HUES64 (cell line): ENCODE data around the gene RSPH3. TPM values are rescaled to one million over a fixed set of nuclear protein-coding genes. Genes with fewer than 3 reads are reported as not detected.

Source experiments
- H3K27ac ChIP-seq: 2 replicates; pipeline ENCODE4 v1.7.0; 2013; ENCODE audit warnings: low read depth, low read length, inconsistent platforms
- H3K27me3 ChIP-seq: 2 replicates; pipeline ENCODE4 v1.6.1; 2013; ENCODE audit warnings: mild to moderate bottlenecking, low read length; ENCODE audit not compliant: insufficient read depth
- H3K36me3 ChIP-seq: 2 replicates; pipeline ENCODE4 v1.6.1; 2013; ENCODE audit warnings: mild to moderate bottlenecking, low read length; ENCODE audit not compliant: insufficient read depth
- H3K4me1 ChIP-seq: 2 replicates; pipeline ENCODE4 v1.6.1; 2013; ENCODE audit warnings: mild to moderate bottlenecking, low read length, moderate library complexity; ENCODE audit not compliant: insufficient read depth
- H3K4me3 ChIP-seq: 2 replicates; pipeline ENCODE4 v1.5.1; 2013; ENCODE audit warnings: mild to moderate bottlenecking, low read length, moderate library complexity
- H3K9ac ChIP-seq: 2 replicates; pipeline ENCODE4 v1.6.1; 2013; ENCODE audit warnings: mild to moderate bottlenecking, low read depth, low read length
- H3K9me3 ChIP-seq: 2 replicates; pipeline ENCODE4 v1.6.1; 2013; ENCODE audit warnings: low read depth, low read length; ENCODE audit not compliant: insufficient read depth
- WGBS: fragments of 150-250, 120-280 bp; methylation state at CpG from one replicate; pipeline ENCODE4 v1.1.7; 2013; ENCODE audit warnings: missing lambda C conversion rate; 5-methylcytosine and 5-hydroxymethylcytosine counted together
- polyA plus RNA-seq, 2 experiments: library from polyadenylated mRNA; stranded (reverse); fragments of 50-300 nt; gene quantifications; one replicate each; pipeline ENCODE4 v1.2.3, GENCODE V29; 2013

RSPH3 gene, protein sequence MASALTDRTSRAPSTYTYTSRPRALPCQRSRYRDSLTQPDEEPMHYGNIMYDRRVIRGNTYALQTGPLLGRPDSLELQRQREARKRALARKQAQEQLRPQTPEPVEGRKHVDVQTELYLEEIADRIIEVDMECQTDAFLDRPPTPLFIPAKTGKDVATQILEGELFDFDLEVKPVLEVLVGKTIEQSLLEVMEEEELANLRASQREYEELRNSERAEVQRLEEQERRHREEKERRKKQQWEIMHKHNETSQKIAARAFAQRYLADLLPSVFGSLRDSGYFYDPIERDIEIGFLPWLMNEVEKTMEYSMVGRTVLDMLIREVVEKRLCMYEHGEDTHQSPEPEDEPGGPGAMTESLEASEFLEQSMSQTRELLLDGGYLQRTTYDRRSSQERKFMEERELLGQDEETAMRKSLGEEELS
- 1.4 TPM for polyA plus RNA-seq (2013, experiment 1 of 2)
- polyA plus RNA-seq (2013, experiment 2 of 2) = 1.3 TPM

DNA sequence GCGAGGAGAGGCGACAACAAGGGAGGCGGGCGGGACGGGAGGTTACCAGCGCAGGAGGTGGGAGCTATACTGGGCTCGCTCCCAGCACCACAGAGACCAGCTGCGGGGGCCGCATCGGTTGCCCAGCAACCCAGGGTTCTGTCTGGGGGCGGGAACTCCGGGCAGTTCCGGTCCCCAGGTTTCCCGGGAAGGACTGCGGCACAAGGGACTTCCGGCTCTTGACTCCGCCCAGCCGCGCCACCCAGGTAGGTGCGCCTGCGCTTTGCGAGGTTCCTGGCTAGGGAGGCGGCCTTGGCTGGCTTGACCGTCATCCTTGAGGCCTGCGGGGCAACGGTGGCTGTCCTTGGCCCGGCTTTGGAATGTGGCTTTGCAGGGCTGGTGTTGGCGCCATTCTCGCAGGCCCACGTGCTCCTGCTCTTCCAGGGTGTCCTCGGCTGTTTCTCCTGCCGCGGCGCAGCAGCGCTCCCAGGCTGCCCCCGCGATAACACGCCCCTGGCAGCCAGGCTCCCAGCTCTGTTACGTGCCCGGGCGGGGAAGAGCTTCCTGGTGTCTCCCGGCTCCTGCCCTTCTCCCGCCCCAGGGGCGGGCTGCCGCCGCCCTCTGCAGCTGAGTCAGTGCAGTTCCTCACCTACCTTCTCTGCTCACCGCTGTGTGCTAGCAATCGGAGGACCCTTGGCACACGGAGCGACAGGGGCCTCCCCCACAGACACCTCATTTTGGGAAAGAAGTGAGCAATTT is at the start of gene RSPH3:
Gene RSPH3 (minus strand): TSS at position 537 of the 738 bp plus-strand sequence. CDS start 652 bp downstream, outside the sequence.
- H3K27ac ChIP-seq = peak within 1 kb of the TSS; percentile 99
- under 1% methylated on average over 48 of the region's 50 CpGs for whole genome bisulfite sequencing
- peaks cover 10% of the 10 kb centered on the region for H3K4me1 ChIP-seq

DNA sequence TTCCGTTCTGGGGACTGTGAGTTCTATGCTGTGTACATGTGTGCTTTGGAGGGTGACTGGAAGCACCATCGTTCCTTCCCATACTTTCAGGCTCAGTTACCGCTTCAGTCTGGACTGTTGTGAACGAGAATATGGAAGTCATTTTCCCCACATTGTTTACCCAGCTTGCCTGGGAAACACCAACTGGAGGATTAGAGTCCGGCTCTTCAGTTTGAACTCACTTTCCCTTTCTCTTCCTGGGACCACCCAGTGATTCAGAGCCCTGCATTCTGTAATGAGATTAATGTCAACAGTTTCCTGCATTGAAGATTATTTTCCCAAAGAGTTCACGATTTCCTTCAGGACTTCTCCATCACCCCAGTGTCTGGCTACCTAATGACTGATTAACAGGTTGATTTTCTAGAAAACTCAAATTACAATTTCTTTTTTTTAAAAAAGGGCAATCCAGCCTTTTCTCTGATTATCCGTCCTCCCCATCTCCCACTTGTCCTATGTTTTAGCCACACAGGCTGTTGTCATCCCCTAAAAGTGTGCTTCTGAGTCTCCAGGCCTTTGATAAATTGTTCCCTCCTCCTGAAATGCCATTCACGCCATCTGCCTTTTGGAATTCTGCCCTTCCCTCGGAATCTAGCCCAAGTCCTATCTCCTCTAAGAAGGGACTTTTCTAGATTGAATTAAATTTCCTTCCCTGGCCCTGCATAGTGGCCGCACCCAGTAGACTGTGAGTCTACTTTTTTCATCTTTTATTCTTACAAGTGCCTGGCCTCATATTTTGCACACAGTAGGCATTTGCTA is 48.1 kb upstream of the RSPH3 start:
- Histone ChIP-seq H3K36me3 (no peaks in the 10 kb centered on the region), H3K4me3 (no peak overlapping the region), H3K4me1 (no peaks in the 10 kb centered on the region; the same call in 1 of the 2 replicates), H3K27ac (no peak overlapping the region), H3K27me3 (no peaks in the 10 kb centered on the region), H3K9ac (no peak overlapping the region), H3K9me3 (no peaks in the 10 kb centered on the region)
- 86% methylated on average over 10 of the region's 10 CpGs for WGBS

More for the DNA sequence above, at the start of gene RSPH3:
- Histone ChIP-seq H3K36me3 (no peaks in the 10 kb centered on the region), H3K4me3 (peak within 1 kb of the TSS; percentile 77), H3K9me3 (no peaks in the 10 kb centered on the region), H3K9ac (peak within 1 kb of the TSS; percentile 92), H3K27me3 (no peaks in the 10 kb centered on the region)

DNA sequence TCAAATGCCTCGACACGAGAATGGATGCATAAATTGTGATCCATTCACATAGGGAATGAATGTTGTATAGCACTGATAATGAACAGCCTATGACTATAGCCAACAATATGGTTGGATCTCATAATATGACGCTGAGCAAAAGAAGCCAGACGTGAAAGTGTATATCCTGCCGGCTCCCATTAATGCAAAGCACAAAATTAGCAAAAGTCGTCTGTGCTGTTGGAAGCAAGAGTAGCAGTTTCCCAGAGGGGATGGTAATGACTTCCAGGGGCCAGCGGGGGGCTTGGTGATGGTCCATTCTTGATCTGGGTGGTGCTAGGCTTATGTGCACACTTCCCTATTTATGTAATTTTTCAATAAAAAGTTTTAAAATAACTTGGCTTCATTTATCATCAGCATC is 45.8 kb upstream of the RSPH3 start:
- no peaks in the 10 kb centered on the region for H3K36me3 ChIP-seq
- no peak overlapping the region for H3K9ac ChIP-seq
- no peaks in the 10 kb centered on the region for H3K27me3 ChIP-seq
- no peaks in the 10 kb centered on the region for H3K9me3 ChIP-seq
- H3K27ac ChIP-seq = no peak overlapping the region
- WGBS = 69% methylated on average over 7 of the region's 7 CpGs
- H3K4me3 ChIP-seq = no peak overlapping the region
- peaks cover 2% of the 10 kb centered on the region; the same call in 1 of the 2 replicates for H3K4me1 ChIP-seq

DNA sequence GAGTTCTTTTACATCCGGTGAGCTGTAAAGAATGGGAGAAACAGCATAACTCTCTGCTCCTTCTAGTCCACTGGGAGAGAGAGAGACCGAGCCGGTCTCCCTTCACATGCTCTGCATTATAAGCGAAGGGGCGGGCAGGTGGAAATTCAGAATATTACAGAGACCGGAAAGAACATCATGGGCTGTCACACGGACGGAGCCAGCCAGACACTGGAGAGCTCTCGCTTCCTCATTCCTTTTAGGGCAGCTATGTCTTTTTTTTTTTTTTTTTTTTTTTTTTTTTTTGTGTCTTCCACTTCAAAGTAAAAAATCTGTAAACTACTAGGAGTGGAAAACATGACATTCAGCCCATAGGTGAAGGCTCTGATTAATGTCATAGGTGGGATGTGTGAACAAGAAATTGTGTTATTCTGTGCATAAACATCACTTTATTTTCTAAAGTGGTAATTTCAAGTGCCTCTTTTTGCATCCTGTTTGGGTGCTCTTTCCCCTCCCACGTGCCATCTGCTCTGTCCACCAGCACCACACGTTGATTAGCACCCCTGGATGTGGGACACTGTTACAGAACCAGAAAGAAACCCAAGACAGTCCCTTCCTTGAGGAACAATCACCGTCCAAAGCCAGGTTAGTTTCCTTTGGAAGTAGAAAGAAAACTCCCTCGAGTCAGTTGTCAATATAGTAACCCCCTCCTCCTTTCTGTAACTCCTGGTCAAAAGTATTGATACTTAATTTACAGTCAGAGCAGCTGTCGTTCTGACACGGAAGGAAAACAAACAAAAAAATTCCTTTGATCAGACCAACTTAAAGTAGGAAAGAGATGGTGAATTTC is 45.1 kb upstream of the RSPH3 start, which contains the start of gene TAGAP:
Gene TAGAP (minus strand): TSS at position 93 of the 829 bp plus-strand sequence. CDS start 845 bp downstream, outside the sequence.
- Histone ChIP-seq H3K27me3 (no peaks in the 10 kb centered on the region), H3K9ac (no peak within 1 kb of the TSS)

DNA sequence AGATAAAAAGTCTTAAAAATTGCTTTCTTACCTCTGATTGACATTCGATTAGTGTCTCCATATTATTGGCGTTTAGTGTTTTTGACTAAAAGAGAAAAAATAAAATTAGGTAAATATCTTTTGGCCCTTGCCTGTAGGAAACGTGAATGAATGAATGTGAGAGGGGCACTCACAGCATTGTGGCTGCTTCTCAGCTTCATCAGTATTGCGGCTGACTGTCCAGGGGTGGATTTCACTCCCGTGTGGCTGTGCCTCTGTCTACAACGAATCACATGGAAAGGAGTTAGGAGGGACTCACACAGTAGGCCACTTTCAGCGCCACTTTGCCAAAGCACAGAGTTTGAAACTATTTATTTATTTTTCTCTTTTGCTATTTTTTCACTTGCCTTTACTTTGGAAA is 43.9 kb upstream of the RSPH3 start:
- peaks cover 2% of the 10 kb centered on the region; the same call in 1 of the 2 replicates for H3K4me1 ChIP-seq
- H3K9ac ChIP-seq = no peak overlapping the region
- no peaks in the 10 kb centered on the region for H3K27me3 ChIP-seq
- no peaks in the 10 kb centered on the region for H3K9me3 ChIP-seq
- 87% methylated on average over 7 of the region's 7 CpGs for WGBS
- H3K27ac ChIP-seq = no peak overlapping the region
- no peaks in the 10 kb centered on the region for H3K36me3 ChIP-seq
- H3K4me3 ChIP-seq = no peak overlapping the region

More for the DNA sequence above, 45.1 kb upstream of the RSPH3 start, which contains the start of gene TAGAP:
- H3K27ac ChIP-seq = no peak within 1 kb of the TSS
- H3K4me3 ChIP-seq = no peak within 1 kb of the TSS
- peaks cover 2% of the 10 kb centered on the region; the same call in 1 of the 2 replicates for H3K4me1 ChIP-seq
- 68% methylated on average over 11 of the region's 15 CpGs for WGBS
- no peaks in the 10 kb centered on the region for H3K36me3 ChIP-seq
- no peaks in the 10 kb centered on the region for H3K9me3 ChIP-seq

DNA sequence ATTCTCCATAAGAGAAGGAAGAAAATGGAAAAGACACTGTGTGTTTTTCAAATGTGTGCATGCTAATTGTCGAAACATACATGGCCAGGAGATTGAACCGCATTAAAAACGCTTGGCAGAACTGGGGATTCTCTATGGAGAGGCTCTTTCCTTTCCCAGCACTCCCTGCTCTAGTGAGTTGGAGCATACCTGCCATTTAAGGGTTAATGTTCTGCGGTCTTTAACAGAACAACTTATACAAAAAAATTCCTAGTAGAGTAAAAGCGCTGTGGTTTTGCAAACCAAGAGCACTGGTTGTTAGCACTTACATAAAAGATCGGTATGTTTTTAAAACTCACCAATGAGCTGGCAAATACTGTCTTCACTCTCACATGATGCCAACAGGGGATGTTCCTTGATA is 43.2 kb upstream of the RSPH3 start:
- H3K4me3 ChIP-seq = no peak overlapping the region
- WGBS = 88% methylated on average over 6 of the region's 6 CpGs
- H3K36me3 ChIP-seq = no peaks in the 10 kb centered on the region
- no peaks in the 10 kb centered on the region for H3K9me3 ChIP-seq
- H3K27ac ChIP-seq = no peak overlapping the region
- H3K9ac ChIP-seq = no peak overlapping the region
- H3K4me1 ChIP-seq = peaks cover 2% of the 10 kb centered on the region; the same call in 1 of the 2 replicates
- no peaks in the 10 kb centered on the region for H3K27me3 ChIP-seq

DNA sequence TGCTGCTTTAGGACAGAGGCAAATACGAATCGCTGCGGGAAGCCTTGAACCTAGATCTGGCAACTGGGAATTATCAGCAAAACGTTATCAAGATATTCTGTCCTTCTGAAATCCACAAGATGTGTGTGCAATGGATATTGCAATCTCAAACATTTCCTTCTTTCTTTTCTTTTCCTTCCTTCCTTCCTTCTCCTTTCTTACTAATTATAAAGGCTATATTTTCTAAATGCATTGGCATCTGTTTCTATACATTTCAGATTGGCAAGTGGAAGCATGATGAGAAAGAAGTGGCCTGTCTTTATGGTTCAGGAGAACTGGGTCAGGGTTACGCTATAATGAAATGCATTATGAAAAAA is 42.8 kb upstream of the RSPH3 start:
- H3K4me1 ChIP-seq = peaks cover 2% of the 10 kb centered on the region; the same call in 1 of the 2 replicates
- no peaks in the 10 kb centered on the region for H3K36me3 ChIP-seq
- no peak overlapping the region for H3K9ac ChIP-seq
- H3K27me3 ChIP-seq = no peaks in the 10 kb centered on the region
- 26% methylated on average over 5 of the region's 5 CpGs for whole genome bisulfite sequencing
- no peak overlapping the region for H3K27ac ChIP-seq
- no peaks in the 10 kb centered on the region for H3K9me3 ChIP-seq
- H3K4me3 ChIP-seq = no peak overlapping the region

DNA sequence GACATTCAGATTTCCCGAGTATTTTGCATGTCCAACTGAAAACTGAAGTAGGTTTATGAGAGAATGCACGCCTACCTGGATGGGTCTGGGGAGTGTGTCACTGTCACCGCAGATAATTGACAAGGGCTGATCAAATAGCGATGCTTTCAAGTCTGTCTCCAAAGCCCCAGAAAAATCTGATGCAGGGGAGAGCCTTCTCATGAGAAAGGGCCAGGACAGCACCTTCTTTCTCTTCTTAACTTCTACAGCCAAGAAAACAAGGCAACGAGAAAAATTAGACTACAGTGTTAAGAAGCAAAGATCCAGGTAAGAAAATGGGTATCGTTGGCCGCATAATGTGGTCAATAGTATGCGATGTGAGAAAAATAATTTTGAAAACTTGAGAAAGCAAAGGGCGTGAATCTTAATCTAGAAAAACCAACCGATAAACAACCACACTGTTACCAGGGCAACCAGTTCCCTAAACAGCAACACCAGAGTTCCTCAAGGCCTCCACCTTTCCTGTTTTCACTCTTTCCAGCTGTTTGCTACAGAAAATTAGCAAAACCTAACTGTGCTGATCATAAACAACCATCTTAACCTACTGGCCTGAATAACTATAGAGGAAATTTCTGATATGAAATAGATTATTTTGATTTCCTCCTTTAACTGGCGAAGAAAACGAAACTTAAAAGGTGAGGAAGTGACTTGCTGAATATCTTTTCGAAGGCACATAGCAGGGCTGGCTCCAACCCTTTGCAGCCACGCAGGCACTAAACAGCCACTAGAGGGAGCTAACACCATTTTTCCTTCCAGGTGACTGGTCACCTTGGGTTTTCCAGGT is 42.2 kb upstream of the RSPH3 start:
- H3K27ac ChIP-seq = no peak overlapping the region
- peaks cover 2% of the 10 kb centered on the region; the same call in 1 of the 2 replicates for H3K4me1 ChIP-seq
- H3K36me3 ChIP-seq = no peaks in the 10 kb centered on the region
- WGBS = 63% methylated on average over 14 of the region's 14 CpGs
- H3K9ac ChIP-seq = peak overlapping the region; percentile 57
- H3K4me3 ChIP-seq = 0 out of 2 replicates have a peak overlapping the region, but pooled peaks have one; percentile 11
- no peaks in the 10 kb centered on the region for H3K9me3 ChIP-seq
- H3K27me3 ChIP-seq = no peaks in the 10 kb centered on the region

DNA sequence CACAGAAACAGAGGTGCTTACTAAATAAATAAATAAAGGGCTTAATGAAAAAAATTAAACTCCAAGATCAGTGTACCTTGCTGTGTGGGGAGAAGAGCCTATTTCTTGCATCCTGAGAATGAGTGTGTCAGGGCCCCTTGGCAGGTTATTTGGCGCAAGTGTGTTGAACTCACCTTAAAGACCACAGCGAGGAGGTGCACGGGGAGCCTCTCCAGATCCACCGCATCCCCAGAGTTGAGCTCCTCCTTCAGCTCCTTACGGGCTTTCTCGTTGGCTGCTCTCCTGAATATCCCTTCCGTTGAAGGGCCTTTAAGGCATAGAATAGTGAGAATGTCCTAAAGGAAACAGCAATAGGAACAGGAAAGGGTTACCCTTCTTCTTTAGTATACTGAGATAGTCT is 41.2 kb upstream of the RSPH3 start:
- 95% methylated on average over 7 of the region's 7 CpGs for WGBS
- Histone ChIP-seq H3K9ac (no peak overlapping the region), H3K4me1 (peaks cover 2% of the 10 kb centered on the region; the same call in 1 of the 2 replicates), H3K9me3 (no peaks in the 10 kb centered on the region), H3K27me3 (no peaks in the 10 kb centered on the region), H3K27ac (no peak overlapping the region), H3K36me3 (no peaks in the 10 kb centered on the region), H3K4me3 (no peak overlapping the region)
